H9 (cell line): ENCODE results near the gene HBA1. TPM values are rescaled to one million over a fixed set of nuclear protein-coding genes. Genes with fewer than 3 reads are reported as not detected.
"Not testable (repeated sequence)": the region's sequence is repeated elsewhere in the genome, so short reads cannot be mapped to it uniquely, and the experiment has no call there.

ENCODE experiments used
- DNase-seq: peaks from one replicate; pipeline ENCODE4 v3.0.0-alpha.2; 2017
- H2AFZ ChIP-seq: one replicate; pipeline ENCODE4 v1.6.1; 2013; ENCODE audit warnings: mild to moderate bottlenecking, low read length, control low read depth, moderate library complexity
- H2AK5ac ChIP-seq: 2 replicates; pipeline ENCODE4 v1.6.1; 2013; ENCODE audit warnings: low read length, control low read depth, mixed read lengths; ENCODE audit not compliant: insufficient read length
- H2BK120ac ChIP-seq: one replicate; pipeline ENCODE4 v1.6.1; 2013; ENCODE audit warnings: low read depth, mild to moderate bottlenecking, low read length, control low read depth, inconsistent platforms; ENCODE audit not compliant: poor library complexity, severe bottlenecking
- H2BK12ac ChIP-seq: 2 replicates; pipeline ENCODE4 v1.6.1; 2013; ENCODE audit warnings: low read length, control low read depth, mixed read lengths, low read depth; ENCODE audit not compliant: insufficient read length
- H2BK15ac ChIP-seq: 2 replicates; pipeline ENCODE4 v1.6.1; 2013; ENCODE audit warnings: low read depth, low read length, control low read depth
- H2BK20ac ChIP-seq: one replicate; pipeline ENCODE4 v1.6.1; 2013; ENCODE audit warnings: low read depth, mild to moderate bottlenecking, low read length, control low read depth, inconsistent platforms; ENCODE audit not compliant: poor library complexity, severe bottlenecking
- H2BK5ac ChIP-seq: 2 replicates; pipeline ENCODE4 v1.6.1; 2013; ENCODE audit warnings: low read length, control low read depth, mixed read lengths; ENCODE audit not compliant: insufficient read length
- H3K14ac ChIP-seq: 2 replicates; pipeline ENCODE4 v1.6.1; 2013; ENCODE audit warnings: low read length, control low read depth; ENCODE audit not compliant: insufficient read depth
- H3K18ac ChIP-seq: 2 replicates; pipeline ENCODE4 v1.6.1; 2013; ENCODE audit warnings: low read depth, mild to moderate bottlenecking, mixed read lengths, low read length, control low read depth; ENCODE audit not compliant: insufficient read length
- H3K23ac ChIP-seq: 2 replicates; pipeline ENCODE4 v1.6.1; 2013; ENCODE audit warnings: low read length, control low read depth, mixed read lengths, low read depth; ENCODE audit not compliant: insufficient read length
- H3K23me2 ChIP-seq: 2 replicates; pipeline ENCODE4 v1.6.1; 2013; ENCODE audit warnings: low read depth, mild to moderate bottlenecking, mixed read lengths, low read length, control low read depth; ENCODE audit not compliant: insufficient read length, poor library complexity, severe bottlenecking
- H3K27ac ChIP-seq: 2 replicates; pipeline ENCODE4 v1.5.1; 2013; ENCODE audit warnings: low read length, control low read depth, mixed read lengths, low read depth; ENCODE audit not compliant: insufficient read length
- H3K27me3 ChIP-seq: 2 replicates; pipeline ENCODE4 v1.6.1; 2013; ENCODE audit warnings: low read length, control low read depth, inconsistent platforms; ENCODE audit not compliant: insufficient read depth
- H3K4ac ChIP-seq: 2 replicates; pipeline ENCODE4 v1.6.1; 2013; ENCODE audit warnings: low read depth, mild to moderate bottlenecking, control low read depth, inconsistent platforms, low read length, moderate library complexity
- H3K4me1 ChIP-seq: 2 replicates; pipeline ENCODE4 v1.6.1; 2013; ENCODE audit warnings: low read length, control low read depth, inconsistent platforms; ENCODE audit not compliant: insufficient read depth
- H3K4me2 ChIP-seq: 2 replicates; pipeline ENCODE4 v1.6.1; 2013; ENCODE audit warnings: low read length, control low read depth, mixed read lengths; ENCODE audit not compliant: insufficient read length, insufficient read depth
- H3K56ac ChIP-seq: 2 replicates; pipeline ENCODE4 v1.6.1; 2013; ENCODE audit warnings: low read depth, mild to moderate bottlenecking, mixed read lengths, low read length, control low read depth; ENCODE audit not compliant: insufficient read length
- H3K79me1 ChIP-seq: 2 replicates; pipeline ENCODE4 v1.6.1; 2013; ENCODE audit warnings: low read depth, mild to moderate bottlenecking, moderate library complexity, low read length, control low read depth, inconsistent platforms; ENCODE audit not compliant: insufficient read depth, poor library complexity, severe bottlenecking
- H3K79me2 ChIP-seq: 2 replicates; pipeline ENCODE4 v1.6.1; 2013; ENCODE audit warnings: low read length, control low read depth, inconsistent platforms; ENCODE audit not compliant: insufficient read depth
- H3K9ac ChIP-seq: 2 replicates; pipeline ENCODE4 v1.6.1; 2013; ENCODE audit warnings: low read length, control low read depth, mixed read lengths; ENCODE audit not compliant: insufficient read length; ENCODE audit errors: extremely low read depth
- H3K9me3 ChIP-seq: one replicate; pipeline ENCODE4 v1.6.1; 2013; ENCODE audit warnings: low read depth, low read length, inconsistent platforms; ENCODE audit not compliant: control insufficient read depth
- H3T11ph ChIP-seq: one replicate; pipeline ENCODE4 v1.6.1; 2013; ENCODE audit warnings: mild to moderate bottlenecking, low read length, control low read depth, inconsistent platforms
- H4K20me1 ChIP-seq: one replicate; pipeline ENCODE4 v1.6.1; 2013; ENCODE audit not compliant: control insufficient read depth, insufficient read length, insufficient read depth
- H4K5ac ChIP-seq: 2 replicates; pipeline ENCODE4 v1.6.1; 2013; ENCODE audit warnings: low read depth, mild to moderate bottlenecking, mixed read lengths, low read length, control low read depth; ENCODE audit not compliant: insufficient read length
- H4K8ac ChIP-seq: replicated peaks from 2 replicates; pipeline ENCODE4 v1.6.1; 2013; ENCODE audit warnings: low read length, control low read depth, mixed read lengths, low read depth; ENCODE audit not compliant: insufficient read length
- H4K91ac ChIP-seq: 2 replicates; pipeline ENCODE4 v1.6.1; 2013; ENCODE audit warnings: low read depth, mild to moderate bottlenecking, moderate library complexity, mixed read lengths, low read length, control low read depth; ENCODE audit not compliant: insufficient read length
- H3K27ac Mint-ChIP-seq, 3 experiments: 2 replicates in 2 of 3; 3 replicates in 1 of 3; pipeline ENCODE4 v1.8.0; 2020 to 2021; ENCODE audit warnings: mixed read lengths in 3 of 3, mild to moderate bottlenecking in 1 of 3, moderate library complexity in 1 of 3
- H3K27me3 Mint-ChIP-seq: 2 replicates; pipeline ENCODE4 v1.8.0; 2021; ENCODE audit warnings: low read depth, mild to moderate bottlenecking, moderate library complexity, mixed read lengths
- H3K36me3 Mint-ChIP-seq, 3 experiments: 2 replicates in 2 of 3; 3 replicates in 1 of 3; pipeline ENCODE4 v1.8.0; 2020 to 2021; ENCODE audit warnings: low read depth in 3 of 3, mixed read lengths in 3 of 3; ENCODE audit not compliant: insufficient read depth in 1 of 3
- H3K4me1 Mint-ChIP-seq, 2 experiments: 2 replicates each; pipeline ENCODE4 v1.8.0; 2020; ENCODE audit warnings: mixed read lengths in 2 of 2
- H3K4me3 Mint-ChIP-seq, 2 experiments: 2 replicates in 1 of 2; 3 replicates in 1 of 2; pipeline ENCODE4 v1.8.0; 2020 to 2021; ENCODE audit warnings: mild to moderate bottlenecking in 2 of 2, mixed read lengths in 2 of 2, moderate library complexity in 1 of 2
- H3K9me3 Mint-ChIP-seq, 2 experiments: 2 replicates in 1 of 2; 3 replicates in 1 of 2; pipeline ENCODE4 v1.8.0; 2020; ENCODE audit warnings: mild to moderate bottlenecking in 2 of 2, mixed read lengths in 2 of 2, moderate library complexity in 1 of 2
- WGBS: extraction: QIAGEN DNeasy Blood & Tissue Kit; methylation state at CpG from one replicate; pipeline ENCODE4 v1.1.7; 2013; ENCODE audit warnings: missing lambda C conversion rate, low lambda C conversion rate, mixed read lengths; ENCODE audit not compliant: insufficient read length; ENCODE audit errors: extremely low coverage; 5-methylcytosine and 5-hydroxymethylcytosine counted together
- total RNA-seq: library from RNA; stranded (reverse); gene quantifications from 2 replicates; pipeline ENCODE4 v1.2.1, GENCODE V29; 2021

Gene HBA1
- total RNA-seq, 1 experiment from 2014 or later, result 7.2 TPM

DNA sequence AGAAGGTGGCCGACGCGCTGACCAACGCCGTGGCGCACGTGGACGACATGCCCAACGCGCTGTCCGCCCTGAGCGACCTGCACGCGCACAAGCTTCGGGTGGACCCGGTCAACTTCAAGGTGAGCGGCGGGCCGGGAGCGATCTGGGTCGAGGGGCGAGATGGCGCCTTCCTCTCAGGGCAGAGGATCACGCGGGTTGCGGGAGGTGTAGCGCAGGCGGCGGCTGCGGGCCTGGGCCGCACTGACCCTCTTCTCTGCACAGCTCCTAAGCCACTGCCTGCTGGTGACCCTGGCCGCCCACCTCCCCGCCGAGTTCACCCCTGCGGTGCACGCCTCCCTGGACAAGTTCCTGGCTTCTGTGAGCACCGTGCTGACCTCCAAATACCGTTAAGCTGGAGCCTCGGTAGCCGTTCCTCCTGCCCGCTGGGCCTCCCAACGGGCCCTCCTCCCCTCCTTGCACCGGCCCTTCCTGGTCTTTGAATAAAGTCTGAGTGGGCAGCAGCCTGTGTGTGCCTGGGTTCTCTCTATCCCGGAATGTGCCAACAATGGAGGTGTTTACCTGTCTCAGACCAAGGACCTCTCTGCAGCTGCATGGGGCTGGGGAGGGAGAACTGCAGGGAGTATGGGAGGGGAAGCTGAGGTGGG, 3.1 kb upstream of the HBA1 start:
- not testable (repeated sequence) for H3K4ac ChIP-seq, H2BK12ac ChIP-seq, H3K79me1 ChIP-seq, H3K27ac ChIP-seq, H2BK5ac ChIP-seq, H3K56ac ChIP-seq, H3K9me3 ChIP-seq, H3T11ph ChIP-seq, H4K20me1 ChIP-seq, H4K8ac ChIP-seq, H2AFZ ChIP-seq, H3K23me2 ChIP-seq, H2BK15ac ChIP-seq, H3K27ac Mint-ChIP-seq, H3K79me2 ChIP-seq, H2AK5ac ChIP-seq, H3K14ac ChIP-seq, H4K91ac ChIP-seq, H3K36me3 Mint-ChIP-seq, H3K4me2 ChIP-seq, H2BK120ac ChIP-seq, H3K23ac ChIP-seq, H3K4me1 ChIP-seq, H2BK20ac ChIP-seq, H3K9ac ChIP-seq, H4K5ac ChIP-seq, H3K18ac ChIP-seq, DNase-seq
- Mint-ChIP-seq H3K27me3 (peaks cover 82% of the 10 kb centered on the region), H3K9me3 (peaks cover 4 to 10% of the 10 kb centered on the region in 2 experiments; a peak in 2 of 5 replicates), H3K4me3 (peak overlapping the region; percentile 42 to 67), H3K4me1 (peaks cover 35 to 36% of the 10 kb centered on the region in 2 experiments)
- peaks cover 46% of the 10 kb centered on the region for H3K27me3 ChIP-seq
- no CpG with 5 or more reads among the region's 44 CpGs for WGBS

- H2BK120ac ChIP-seq, H3K79me2 ChIP-seq, H2AFZ ChIP-seq, H3K14ac ChIP-seq, H3K4ac ChIP-seq, H3K23me2 ChIP-seq, H2BK12ac ChIP-seq, H2BK20ac ChIP-seq, H3K9me3 ChIP-seq, H3K23ac ChIP-seq, H3K9ac ChIP-seq, H4K91ac ChIP-seq, H4K8ac ChIP-seq, H3K56ac ChIP-seq, H3K27ac Mint-ChIP-seq, H4K5ac ChIP-seq, H2AK5ac ChIP-seq, H3K4me1 ChIP-seq, H3K36me3 Mint-ChIP-seq, H3K27ac ChIP-seq, H4K20me1 ChIP-seq, H3T11ph ChIP-seq, H3K4me2 ChIP-seq, H2BK15ac ChIP-seq, H2BK5ac ChIP-seq, H3K79me1 ChIP-seq, H3K18ac ChIP-seq, DNase-seq: not testable (repeated sequence)
- Mint-ChIP-seq H3K9me3 (peaks cover 4 to 10% of the 10 kb centered on the region in 2 experiments; a peak in 2 of 5 replicates), H3K4me1 (peaks cover 28 to 32% of the 10 kb centered on the region in 2 experiments), H3K27me3 (peaks cover 82% of the 10 kb centered on the region), H3K4me3 (peak overlapping the region in 1 of 2 experiments; percentile 66; a peak in 3 of 5 replicates)
- WGBS, result no CpG with 5 or more reads among the region's 13 CpGs
- H3K27me3 ChIP-seq, result peaks cover 50% of the 10 kb centered on the region
Observed at GRCh38 chr16:173928-174769, 2.3 kb upstream of the HBA1 start.
